Progenitor cell of endocrine pancreas (in vitro differentiated cells): ENCODE data around the gene FGFR2. TPM values are rescaled to one million over a fixed set of nuclear protein-coding genes. Genes with fewer than 3 reads are reported as not detected.
"Not testable (repeated sequence)": the region's sequence is repeated elsewhere in the genome, so short reads cannot be mapped to it uniquely, and the experiment has no call there.

ENCODE experiments used
- DNase-seq: peaks from one replicate; pipeline ENCODE4 v3.0.0; 2021; ENCODE audit warnings: low spot score; ENCODE audit not compliant: unreplicated experiment
- H3K27ac Mint-ChIP-seq: 2 replicates; pipeline ENCODE4 v1.8.0; 2021; ENCODE audit warnings: mild to moderate bottlenecking, moderate library complexity, mixed read lengths
- H3K27me3 Mint-ChIP-seq: 2 replicates; pipeline ENCODE4 v1.8.0; 2021; ENCODE audit warnings: mixed read lengths
- H3K36me3 Mint-ChIP-seq: 2 replicates; pipeline ENCODE4 v1.8.0; 2022; ENCODE audit warnings: mixed read lengths; ENCODE audit not compliant: insufficient read depth
- H3K4me1 Mint-ChIP-seq: 2 replicates; pipeline ENCODE4 v1.8.0; 2021; ENCODE audit warnings: low read depth, mixed read lengths
- H3K4me3 Mint-ChIP-seq: 2 replicates; pipeline ENCODE4 v1.8.0; 2021; ENCODE audit warnings: low read depth, mild to moderate bottlenecking, moderate library complexity, mixed read lengths
- H3K9me3 Mint-ChIP-seq: 2 replicates; pipeline ENCODE4 v1.8.0; 2021; ENCODE audit warnings: low read depth, mixed read lengths
- CTCF ChIP-seq: fragments of 200-600 bp; sonication (generic); IDR thresholded peaks from one replicate; pipeline ENCODE4 v1.5.0; 2021; ENCODE audit warnings: antibody characterized with exemption, mild to moderate bottlenecking; ENCODE audit not compliant: unreplicated experiment
- total RNA-seq: library from RNA; stranded (reverse); gene quantifications from 2 replicates; pipeline ENCODE4 v1.2.1, GENCODE V29; 2021

Gene FGFR2
- total RNA-seq, 1 donor from 2014 or later: 146 TPM

- no peak overlapping the region for H3K4me3 Mint-ChIP-seq
- no peak for TF ChIP-seq CTCF
- DNase-seq: no peak
- no peaks in the 10 kb centered on the region for H3K27me3 Mint-ChIP-seq
- peaks cover 44% of the 10 kb centered on the region for H3K36me3 Mint-ChIP-seq
- H3K4me1 Mint-ChIP-seq: peaks cover 42% of the 10 kb centered on the region
- peaks cover 2% of the 10 kb centered on the region for H3K9me3 Mint-ChIP-seq
- H3K27ac Mint-ChIP-seq: peak overlapping the region; percentile 52
These were observed 76.3 kb downstream of the FGFR2 start for GRCh38 chr10:121521794-121522556.

- Mint-ChIP-seq H3K27ac (peak overlapping the region; percentile 76), H3K36me3 (peaks cover 44% of the 10 kb centered on the region), H3K4me1 (peaks cover 28% of the 10 kb centered on the region)
- not testable (repeated sequence) for H3K4me3 Mint-ChIP-seq, H3K27me3 Mint-ChIP-seq, DNase-seq, H3K9me3 Mint-ChIP-seq
These were observed 77.7 kb downstream of the FGFR2 start for GRCh38 chr10:121520526-121520925.

- H3K9me3 Mint-ChIP-seq: peaks cover 2% of the 10 kb centered on the region
- H3K27ac Mint-ChIP-seq: peak overlapping the region; percentile 76
- H3K4me1 Mint-ChIP-seq: peaks cover 22% of the 10 kb centered on the region
- no peak for TF ChIP-seq CTCF
- DNase-seq: no peak
- no peak overlapping the region for H3K4me3 Mint-ChIP-seq
- peaks cover 44% of the 10 kb centered on the region for H3K36me3 Mint-ChIP-seq
- no peaks in the 10 kb centered on the region for H3K27me3 Mint-ChIP-seq
These were observed 78.2 kb downstream of the FGFR2 start for GRCh38 chr10:121519901-121520493.

GRCh38 chr10:121519411-121519810 is 78.8 kb downstream of the FGFR2 start:
- TF ChIP-seq CTCF: no peak
- Mint-ChIP-seq H3K27ac (peak overlapping the region; percentile 12), H3K9me3 (peaks cover 2% of the 10 kb centered on the region), H3K4me3 (no peak overlapping the region), H3K36me3 (peaks cover 50% of the 10 kb centered on the region), H3K4me1 (peaks cover 18% of the 10 kb centered on the region), H3K27me3 (no peaks in the 10 kb centered on the region)
- DNase-seq: no peak

- Mint-ChIP-seq H3K27me3 (no peaks in the 10 kb centered on the region), H3K4me3 (no peak overlapping the region), H3K9me3 (peaks cover 2% of the 10 kb centered on the region), H3K27ac (no peak overlapping the region), H3K4me1 (peaks cover 11% of the 10 kb centered on the region), H3K36me3 (peaks cover 58% of the 10 kb centered on the region)
- no peak for TF ChIP-seq CTCF
- DNase-seq: no peak
These were observed 79.9 kb downstream of the FGFR2 start for GRCh38 chr10:121518333-121518732.
